GM19455 (cell line): Measurements from ENCODE around the gene CEMIP.
"Not testable (repeated sequence)": the region's sequence is repeated elsewhere in the genome, so short reads cannot be mapped to it uniquely, and the experiment has no call there.

Source experiments
- ATAC-seq: cut with Tn5 transposase; IDR thresholded peaks from one replicate; pipeline ENCODE4 v1.9.1; 2021; ENCODE audit not compliant: unreplicated experiment

The CEMIP gene

GRCh38 chr15:80755885-80756284 is 23.3 kb upstream of the CEMIP start:
- ATAC-seq, result no peak

- ATAC-seq, result no peak
These were observed 20.9 kb upstream of the CEMIP start for GRCh38 chr15:80758130-80758745.

- no peak for ATAC-seq
These were observed 18.2 kb upstream of the CEMIP start for GRCh38 chr15:80760960-80761359.

- ATAC-seq, result no peak
These were observed 17.4 kb upstream of the CEMIP start for GRCh38 chr15:80761754-80762153.

- ATAC-seq, result not testable (repeated sequence)
These were observed 15.9 kb upstream of the CEMIP start for GRCh38 chr15:80763235-80763634.

GRCh38 chr15:80764535-80764934 is 14.6 kb upstream of the CEMIP start:
- no peak for ATAC-seq

GRCh38 chr15:80766275-80766674 is 12.9 kb upstream of the CEMIP start:
- no peak for ATAC-seq

- ATAC-seq, result no peak
These were observed 11.0 kb upstream of the CEMIP start for GRCh38 chr15:80768158-80768557.

- ATAC-seq, result no peak
These were observed 9.9 kb upstream of the CEMIP start for GRCh38 chr15:80769153-80769828.

- no peak for ATAC-seq
These were observed 9.1 kb upstream of the CEMIP start for GRCh38 chr15:80769829-80770705.

GRCh38 chr15:80773122-80773551 is 6.0 kb upstream of the CEMIP start:
- no peak for ATAC-seq

GRCh38 chr15:80773792-80774352 is 5.3 kb upstream of the CEMIP start:
- ATAC-seq, result no peak

- no peak for ATAC-seq
These were observed 4.7 kb upstream of the CEMIP start for GRCh38 chr15:80774486-80774885.

- ATAC-seq, result no peak
These were observed 3.8 kb upstream of the CEMIP start for GRCh38 chr15:80775338-80775737.

- no peak for ATAC-seq
These were observed 2.6 kb upstream of the CEMIP start for GRCh38 chr15:80776420-80777045.

GRCh38 chr15:80777137-80777536 is 2.0 kb upstream of the CEMIP start:
- no peak for ATAC-seq

- no peak for ATAC-seq
These were observed 1.1 kb upstream of the CEMIP start for GRCh38 chr15:80777826-80778620.

- ATAC-seq, result no peak
These were observed 578 bp upstream of the CEMIP start for GRCh38 chr15:80778621-80778963.

- ATAC-seq, result no peak
These were observed 667 bp downstream of the CEMIP start for GRCh38 chr15:80779658-80780415.
